ENCODE results near the gene SPO11.

DNA sequence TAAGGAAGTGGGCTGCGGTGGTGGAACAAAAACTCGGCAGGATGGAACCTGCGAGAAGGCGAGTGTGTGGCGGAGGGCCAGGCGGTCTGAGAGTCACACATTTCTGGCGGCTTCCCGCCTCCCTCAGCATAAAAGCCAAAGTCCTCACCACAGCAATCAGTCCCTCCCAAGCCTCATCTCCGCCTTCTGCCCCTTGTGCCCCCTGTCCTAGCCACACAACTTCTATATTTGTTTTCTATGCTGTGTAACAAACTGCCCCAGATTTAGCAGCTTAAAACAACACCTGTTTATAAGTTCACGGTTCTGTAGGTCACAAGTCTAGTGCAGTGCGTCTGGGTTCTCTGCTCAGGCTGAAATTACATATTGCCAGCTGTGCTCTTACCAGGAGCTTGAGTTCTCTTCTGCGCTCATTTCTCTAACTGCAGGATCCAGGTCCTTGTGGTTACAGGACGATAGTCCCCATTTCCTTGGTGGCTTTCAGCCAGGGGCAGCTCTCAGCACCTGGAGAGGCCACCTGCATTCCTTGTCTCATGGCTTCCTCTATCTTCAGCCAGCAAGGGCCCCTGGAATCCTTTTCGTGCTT, 11.7 kb upstream of the SPO11 start:
- TF ChIP-seq, protein P1, sequence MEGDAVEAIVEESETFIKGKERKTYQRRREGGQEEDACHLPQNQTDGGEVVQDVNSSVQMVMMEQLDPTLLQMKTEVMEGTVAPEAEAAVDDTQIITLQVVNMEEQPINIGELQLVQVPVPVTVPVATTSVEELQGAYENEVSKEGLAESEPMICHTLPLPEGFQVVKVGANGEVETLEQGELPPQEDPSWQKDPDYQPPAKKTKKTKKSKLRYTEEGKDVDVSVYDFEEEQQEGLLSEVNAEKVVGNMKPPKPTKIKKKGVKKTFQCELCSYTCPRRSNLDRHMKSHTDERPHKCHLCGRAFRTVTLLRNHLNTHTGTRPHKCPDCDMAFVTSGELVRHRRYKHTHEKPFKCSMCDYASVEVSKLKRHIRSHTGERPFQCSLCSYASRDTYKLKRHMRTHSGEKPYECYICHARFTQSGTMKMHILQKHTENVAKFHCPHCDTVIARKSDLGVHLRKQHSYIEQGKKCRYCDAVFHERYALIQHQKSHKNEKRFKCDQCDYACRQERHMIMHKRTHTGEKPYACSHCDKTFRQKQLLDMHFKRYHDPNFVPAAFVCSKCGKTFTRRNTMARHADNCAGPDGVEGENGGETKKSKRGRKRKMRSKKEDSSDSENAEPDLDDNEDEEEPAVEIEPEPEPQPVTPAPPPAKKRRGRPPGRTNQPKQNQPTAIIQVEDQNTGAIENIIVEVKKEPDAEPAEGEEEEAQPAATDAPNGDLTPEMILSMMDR (IDR thresholded peaks at IDR 0.05): no peak
- no peak for TF ChIP-seq ZFX (IDR thresholded peaks at IDR 0.05; ENCODE audit: borderline replicate concordance)

Measured in 22Rv1 (cell line).